Fibroblast of peridontal ligament (primary cell): ENCODE measurements around the gene ZFHX3.

ENCODE experiments used
- DNase-seq: peaks from one replicate; pipeline ENCODE4 v3.0.0-alpha.2; 2010; ENCODE audit errors: extremely low read depth

The ZFHX3 gene

DNA sequence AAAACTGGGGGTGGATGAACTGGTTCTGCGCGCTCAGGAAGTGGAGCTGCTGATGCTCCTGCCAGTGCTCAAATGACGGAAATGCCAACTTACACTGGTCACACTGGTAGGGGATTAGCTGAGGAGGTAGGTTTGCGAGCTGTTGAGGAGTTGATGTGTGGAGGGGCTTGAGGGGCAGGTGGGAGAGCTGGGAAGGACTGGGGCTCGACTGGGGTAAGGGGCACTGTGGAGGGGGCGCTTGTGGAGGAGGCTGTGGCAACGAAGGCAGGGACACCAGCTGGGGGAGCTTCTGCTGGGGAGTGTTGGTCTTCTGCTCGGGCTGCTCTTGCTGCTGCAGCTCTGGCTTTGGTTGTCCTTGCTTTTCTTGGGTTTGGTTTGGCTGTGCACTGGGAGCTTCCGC lies 252.9 kb downstream of the ZFHX3 start:
- DNase-seq = no peak

DNA sequence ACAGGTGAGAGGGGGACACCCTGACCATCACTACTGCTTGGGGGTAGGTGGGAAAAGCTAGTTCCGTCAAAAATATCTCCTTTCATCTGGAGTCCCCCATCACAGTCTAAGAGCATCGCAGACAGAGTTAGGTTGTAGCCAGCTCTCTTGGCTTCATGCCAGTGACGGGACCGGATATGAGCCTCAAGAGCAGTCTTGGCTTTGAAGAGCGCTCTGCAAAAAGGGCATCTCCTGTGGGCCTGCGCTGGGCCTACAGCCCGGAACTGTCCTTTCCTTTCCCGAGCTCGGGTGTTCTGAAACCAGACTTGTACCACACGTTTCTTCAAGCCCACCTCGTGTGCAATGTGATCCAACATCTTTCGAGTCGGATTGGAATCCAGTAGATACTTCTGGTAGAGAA lies 253.6 kb downstream of the ZFHX3 start:
- DNase-seq = no peak

DNA sequence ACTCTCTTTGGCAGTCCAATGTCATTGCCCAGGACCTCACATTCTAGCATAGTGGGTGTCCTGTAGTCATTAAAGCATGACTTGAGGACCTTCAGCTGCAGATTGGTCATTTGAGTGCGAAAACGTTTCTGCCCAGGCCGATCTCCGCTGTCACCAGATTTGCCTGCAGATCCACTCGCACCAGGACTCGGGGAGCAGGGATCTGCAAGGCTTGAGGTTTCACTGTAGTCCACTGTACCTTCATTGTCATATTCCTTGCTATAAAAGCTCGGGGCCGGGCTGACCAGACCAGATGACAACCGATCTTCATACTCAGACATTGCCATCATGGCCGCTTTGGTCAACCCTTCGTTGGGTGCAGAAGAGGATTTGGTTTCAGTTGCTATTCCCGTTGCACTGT lies 254.2 kb downstream of the ZFHX3 start:
- no peak for DNase-seq

DNA sequence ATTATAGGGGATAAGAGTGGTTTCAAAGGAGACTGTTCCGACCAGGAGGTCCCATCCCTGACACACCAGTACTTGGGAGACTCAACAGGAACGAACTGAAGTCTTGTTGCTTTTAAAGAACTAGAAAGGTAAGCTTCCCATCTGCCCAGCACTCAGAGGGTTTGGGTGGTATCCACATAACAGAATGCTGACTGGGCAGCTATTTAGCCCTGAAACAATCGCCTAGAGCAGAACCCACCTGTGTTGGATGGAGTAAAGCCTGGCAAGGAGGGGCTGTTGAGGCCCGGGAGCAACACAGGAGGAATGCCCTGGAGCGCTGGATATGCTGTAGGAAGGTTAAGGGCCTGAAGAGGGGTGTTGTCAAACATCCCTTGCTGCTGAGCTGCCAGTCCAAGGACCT lies 254.9 kb downstream of the ZFHX3 start:
- DNase-seq = no peak

DNA sequence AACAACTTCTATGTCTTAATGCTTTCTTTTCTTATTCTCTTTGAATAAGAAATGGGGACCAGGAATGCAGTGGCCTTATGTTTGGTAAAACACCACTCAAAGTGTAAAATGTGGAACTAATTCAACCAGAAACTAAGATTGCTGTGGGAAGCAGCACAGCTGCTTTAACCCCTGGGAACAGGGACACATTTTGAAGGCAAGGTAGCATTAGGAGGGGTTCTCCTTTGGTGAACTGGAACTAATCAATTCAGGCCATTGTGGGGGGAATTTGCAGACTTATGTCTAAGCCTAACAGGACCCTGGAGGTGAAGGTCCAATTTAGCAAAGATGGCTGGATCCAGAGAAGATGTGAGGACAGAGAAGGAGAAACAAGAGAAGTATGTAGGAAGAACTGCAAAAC lies 256.1 kb downstream of the ZFHX3 start:
- DNase-seq = no peak

DNA sequence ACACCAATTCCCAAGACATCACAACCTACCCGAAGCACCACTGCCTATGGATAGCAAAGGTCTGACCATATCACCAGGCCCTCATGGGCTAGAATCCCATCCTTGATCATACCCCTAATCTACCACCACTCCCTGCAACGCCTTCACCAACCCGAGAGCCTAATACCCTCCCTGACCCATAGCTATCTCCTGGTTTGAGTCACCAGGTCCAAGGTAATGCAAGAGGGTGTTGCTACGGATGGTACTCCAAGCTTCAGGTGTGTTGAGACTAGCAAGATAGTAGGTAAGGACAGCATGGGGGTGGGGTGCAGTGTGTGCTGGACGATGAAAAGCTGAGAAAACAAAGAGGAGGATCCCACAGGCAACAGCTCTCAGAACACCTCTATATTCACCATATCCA lies 258.0 kb downstream of the ZFHX3 start:
- DNase-seq = no peak

DNA sequence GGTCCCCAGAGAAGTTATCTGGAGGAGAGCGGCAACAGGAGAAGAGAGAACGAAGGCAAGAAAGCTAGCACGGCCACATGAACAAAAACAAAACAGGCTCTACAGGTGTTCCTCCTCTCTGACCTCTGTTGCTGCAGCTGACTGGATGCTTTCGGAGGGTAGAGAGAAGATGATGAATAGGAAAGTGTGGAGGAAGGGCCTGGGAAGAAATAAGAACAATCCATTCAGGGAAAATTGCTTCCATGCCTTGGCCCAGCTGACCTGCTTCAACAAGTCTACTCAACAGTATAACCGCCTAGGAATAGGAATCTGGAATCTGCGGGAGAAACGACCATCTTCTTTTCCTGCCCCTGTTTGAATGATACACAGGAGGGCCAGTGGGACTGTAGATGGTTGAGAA lies 258.5 kb downstream of the ZFHX3 start:
- DNase-seq = no peak

DNA sequence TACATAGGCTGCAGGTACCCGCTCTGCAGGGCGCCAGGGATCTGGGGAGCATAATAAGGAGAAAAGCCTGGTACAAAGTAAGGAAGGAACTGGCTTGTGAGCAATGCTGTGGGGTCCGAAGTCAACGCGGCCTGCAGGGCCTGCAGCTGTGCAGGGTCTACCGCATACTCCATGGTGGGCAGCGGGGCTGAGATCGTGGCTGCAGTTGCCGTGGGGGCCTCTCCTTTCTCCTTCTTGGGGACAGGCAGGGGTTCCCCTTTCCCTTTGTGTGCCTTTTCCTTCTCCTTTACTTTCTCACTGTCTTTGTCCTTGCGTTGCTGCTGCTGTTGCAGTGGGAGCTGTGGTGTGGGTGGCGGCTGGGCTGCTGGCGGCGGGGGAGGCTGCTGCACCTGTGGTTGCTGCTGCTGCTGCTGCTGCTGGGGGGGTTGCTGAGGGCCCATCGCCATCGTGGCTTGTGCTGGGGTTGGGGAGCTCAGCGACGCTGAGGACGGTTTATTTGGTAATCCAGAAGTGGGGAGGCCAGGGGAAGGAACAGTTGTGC lies 259.6 kb downstream of the ZFHX3 start:
- DNase-seq = no peak

DNA sequence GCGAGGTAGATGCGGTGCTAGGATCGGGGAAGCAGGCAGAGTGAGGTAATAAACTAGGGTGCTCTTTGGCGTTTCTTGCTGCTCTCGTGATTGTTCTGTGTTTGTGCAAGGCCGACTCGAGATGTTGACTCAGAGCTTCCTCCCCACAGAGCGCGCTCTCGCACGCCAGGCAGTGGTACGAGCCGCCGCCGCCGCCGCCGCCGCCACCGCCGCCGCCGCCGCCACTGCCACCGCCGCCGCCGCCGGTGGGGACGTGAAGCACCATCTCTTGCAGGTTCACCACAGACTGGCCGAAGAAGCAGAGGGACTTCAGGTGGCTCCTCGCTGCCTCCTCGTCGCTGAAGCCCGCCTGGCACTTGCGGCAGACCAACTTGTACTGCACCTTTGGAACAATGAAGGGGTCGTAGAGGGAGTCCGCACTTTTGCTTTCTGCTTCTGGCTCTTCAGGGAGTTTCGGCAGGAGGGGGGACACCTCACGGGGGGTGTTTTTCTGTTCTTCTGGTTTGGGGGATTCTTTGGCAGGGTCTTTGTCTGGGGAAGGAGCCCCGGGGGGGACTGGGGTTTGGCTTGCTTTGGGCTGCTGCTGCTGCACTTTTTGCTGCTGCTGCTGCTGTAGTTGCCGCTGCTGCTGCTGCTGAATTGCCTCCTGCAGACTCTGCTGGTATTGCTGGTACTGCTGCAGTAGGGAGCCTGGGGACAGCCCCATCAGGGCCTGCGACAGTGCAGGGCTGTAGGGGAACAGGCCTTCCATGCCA lies 260.2 kb downstream of the ZFHX3 start:
- peak; percentile 90 for DNase-seq

DNA sequence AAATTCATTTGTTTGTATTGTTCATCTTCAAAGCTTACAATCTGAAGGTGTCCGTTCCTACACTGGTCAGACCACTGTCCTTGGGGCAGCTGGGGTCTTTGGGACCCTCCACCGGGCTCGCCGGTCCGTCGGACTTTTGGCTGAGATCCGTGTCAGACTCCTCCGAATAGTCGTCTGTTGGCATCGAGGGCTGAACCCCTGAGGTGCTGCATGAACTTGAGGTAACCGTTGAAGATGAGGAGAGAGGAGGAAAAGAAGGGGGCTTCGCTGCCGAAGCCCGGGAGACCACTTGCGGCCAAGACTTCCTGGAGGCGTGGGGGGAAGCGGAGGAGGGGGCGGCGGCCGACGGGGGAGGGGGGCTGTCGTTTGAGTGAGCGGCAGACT lies 260.8 kb downstream of the ZFHX3 start:
- no peak for DNase-seq

DNA sequence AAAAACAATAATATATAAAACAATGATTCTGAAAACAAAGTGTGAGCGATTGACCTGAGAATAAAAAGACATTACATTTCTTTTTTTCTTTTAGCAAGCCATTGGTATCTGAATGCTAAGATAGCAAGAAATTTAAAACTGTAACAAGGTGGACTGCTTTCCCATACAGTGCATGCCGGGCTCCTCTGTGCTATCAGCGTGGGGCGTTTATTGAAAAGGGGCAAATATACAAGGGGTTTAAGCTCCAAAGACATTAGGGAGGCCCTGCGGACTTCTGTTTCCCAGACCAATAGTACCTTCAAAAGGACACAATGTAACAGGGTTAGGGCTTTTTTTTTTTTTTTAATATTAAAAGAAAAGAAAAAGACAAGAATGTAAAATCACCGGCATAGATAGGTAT lies 261.3 kb downstream of the ZFHX3 start:
- peak; percentile 36 for DNase-seq

DNA sequence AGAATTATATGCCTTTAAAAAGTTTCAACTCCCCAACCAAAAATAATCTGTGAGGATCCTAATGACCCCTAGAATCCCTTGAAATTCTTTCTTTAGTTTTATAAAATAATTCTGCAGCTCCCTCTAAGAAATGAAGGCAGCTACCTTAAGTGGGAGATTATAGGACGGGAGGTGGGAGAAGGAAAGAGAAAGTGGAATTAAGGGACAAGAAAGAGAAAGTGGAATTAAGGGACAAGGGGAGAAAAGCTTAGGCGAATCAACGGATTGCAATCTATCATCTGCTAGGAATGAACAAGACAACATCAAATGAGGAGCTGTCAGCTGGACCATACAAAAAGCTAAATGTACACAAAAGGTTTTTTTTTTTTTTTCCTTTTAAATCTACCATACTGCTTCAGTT lies 262.0 kb downstream of the ZFHX3 start:
- DNase-seq = peak; percentile 77

DNA sequence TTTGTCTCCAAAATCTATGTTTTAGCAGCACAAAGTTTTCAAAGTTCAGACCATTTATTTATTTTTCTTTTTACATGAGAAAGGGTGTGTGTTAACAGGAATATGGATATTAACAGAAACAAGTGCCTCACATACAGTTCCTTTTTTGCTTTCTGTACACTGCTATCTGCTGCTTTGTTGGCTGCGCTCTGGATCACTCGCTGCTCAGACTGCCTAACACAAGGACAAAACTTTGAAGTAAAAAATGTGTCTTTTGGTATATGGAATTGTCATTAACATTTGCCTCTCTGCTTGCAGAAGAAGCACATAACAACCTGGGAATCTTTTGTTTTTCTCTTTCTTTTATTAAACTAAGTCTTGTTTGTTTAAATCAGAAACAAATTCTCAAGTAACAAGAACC lies 262.8 kb downstream of the ZFHX3 start:
- DNase-seq = peak; percentile 45

DNA sequence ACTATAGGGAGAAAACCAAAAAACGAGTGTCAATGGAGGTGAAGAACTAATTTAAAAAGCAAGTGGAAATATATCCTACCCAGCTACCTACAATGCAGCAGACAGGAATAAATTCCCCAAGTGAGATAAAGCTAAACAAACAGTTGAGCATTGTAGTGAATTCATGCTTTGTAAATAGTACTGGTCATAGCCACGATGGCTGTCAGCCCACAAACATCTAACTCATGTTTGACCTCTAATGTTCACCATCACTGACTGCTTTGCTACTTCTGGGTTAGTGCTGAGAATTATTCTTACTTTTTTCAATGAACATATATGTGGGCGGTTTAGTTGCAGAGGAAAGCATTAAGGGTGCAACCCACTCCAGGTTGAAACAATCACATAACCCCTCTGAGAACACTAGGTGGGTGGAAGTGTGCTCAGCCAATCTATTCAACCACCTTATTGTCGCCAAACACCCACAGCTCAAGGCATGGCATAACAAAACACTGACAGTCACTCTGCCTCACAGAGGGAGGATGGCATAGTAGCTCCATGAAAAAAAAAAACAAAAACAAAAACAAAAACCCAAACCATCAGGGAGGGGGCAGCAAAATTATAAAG lies 264.1 kb downstream of the ZFHX3 start:
- DNase-seq = peak; percentile 41

DNA sequence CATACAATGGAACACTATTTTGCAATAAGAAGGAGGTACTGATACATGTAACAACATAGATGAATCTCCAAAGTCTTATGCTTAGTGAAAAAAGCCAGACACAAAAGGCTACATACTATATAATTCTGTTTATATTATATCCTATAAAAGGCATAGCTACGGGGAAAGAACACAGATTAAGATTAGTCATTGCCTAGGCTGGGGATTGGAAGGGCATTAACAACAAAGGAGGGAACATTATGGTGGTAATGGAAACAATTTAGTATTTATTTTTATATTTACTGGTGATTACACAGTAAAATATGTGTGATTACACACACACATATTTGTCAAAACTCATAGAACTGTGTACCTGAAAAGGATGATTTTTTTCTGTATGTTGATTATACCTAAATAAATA lies 278.1 kb downstream of the ZFHX3 start:
- DNase-seq = no peak

DNA sequence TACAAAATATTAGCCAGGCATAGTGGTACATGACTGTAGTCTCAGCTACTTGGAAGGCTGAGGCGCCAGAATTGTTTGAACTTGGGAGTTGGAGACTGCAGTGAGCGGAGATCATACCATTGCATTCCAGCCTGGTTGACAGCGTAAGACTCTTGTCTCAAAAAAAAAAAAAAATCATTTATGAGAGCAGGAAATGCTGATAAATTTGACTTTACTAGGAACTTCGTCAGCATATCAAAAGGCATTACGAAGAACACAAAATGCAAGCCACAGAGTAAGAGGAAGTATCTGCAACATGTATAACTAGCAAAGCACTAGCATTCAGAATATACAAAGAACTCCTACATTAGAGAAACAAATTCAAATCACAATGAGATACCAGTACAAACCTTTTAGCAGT lies 279.3 kb downstream of the ZFHX3 start:
- no peak for DNase-seq

DNA sequence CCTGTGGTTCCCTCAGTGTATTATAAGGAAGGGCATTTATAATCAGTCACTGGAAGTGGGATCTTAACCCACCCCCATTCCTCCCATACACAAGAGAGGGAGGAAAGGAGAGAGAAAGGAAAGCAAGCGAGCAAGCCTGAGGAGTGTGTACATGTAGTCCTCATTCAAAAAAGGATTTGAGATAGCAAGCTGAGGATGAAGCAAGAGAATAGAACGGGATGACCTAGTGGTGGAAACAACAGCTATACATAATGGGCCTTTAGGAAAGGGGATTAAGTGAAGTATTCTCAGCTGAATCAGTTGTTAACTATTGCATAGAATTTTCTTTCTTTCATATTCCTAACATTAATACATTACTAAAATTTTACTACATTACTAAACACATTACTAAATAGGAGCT lies 281.4 kb downstream of the ZFHX3 start:
- DNase-seq = no peak

DNA sequence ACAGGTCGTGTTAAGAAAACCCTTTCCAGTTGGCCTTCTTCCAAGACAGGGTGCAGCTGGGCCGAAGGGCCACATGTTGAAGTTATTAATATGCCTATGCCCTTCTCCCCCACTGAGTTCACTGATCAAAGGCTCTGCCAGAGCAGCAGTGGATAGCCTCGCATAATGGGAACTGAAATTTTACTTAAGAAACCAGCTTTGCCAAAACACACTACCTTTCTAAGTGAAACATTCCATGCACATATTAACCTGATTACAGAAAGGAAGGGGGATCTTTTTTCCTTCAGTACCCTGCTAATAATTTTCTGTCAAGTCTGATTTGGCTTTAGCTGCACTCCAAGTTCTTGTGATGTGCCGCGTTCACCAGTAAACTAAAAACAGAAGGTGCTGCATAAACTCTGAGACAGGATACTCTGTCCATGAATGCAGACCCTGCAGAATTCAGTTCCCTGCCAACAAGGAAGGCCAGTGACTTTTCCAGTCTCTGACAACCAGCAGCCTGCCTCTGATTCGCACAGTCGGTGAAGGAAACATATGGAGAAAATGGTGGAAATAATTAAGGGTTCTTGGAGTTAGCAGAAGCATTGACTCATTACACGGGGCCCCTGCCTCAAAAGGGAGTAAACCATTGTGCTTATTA lies 283.8 kb downstream of the ZFHX3 start:
- no peak for DNase-seq

DNA sequence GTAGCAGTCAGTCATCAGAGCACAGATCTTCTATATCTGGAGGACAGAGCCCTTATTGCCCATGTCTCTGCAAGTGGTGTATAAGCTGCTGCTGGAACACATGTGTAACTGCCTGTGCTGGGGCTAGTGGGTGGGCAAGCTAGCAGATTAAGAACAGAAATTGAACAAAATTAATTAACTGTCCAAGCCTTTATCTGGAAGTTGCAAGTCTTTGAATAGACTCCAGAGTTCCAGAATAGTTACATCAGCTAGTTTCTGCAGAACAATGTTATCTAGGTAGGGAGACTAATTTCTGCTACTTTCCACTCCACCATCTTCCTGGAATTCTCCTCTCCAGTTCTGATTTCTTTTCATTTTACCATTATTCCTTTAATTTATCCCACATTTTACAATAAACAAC lies 287.3 kb downstream of the ZFHX3 start:
- no peak for DNase-seq

DNA sequence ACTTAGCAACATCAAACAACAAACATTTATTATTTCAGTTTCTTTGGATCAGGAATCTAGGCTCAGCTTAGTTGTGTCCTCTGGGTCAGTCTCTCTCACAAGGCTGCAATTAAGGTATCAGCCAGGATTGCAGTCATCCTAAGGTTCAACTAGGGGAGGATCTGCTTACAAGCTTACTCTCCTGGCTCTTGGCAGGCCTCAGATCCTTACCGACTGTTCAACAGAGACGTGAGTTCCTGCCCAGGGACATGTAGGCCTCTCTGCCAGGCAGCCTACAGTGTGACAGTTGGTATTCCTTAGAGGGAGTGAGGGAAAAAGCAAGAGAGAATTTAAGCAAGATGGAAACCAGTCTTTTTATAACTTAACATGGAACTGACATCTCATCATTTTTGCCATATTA lies 294.0 kb downstream of the ZFHX3 start:
- no peak for DNase-seq

DNA sequence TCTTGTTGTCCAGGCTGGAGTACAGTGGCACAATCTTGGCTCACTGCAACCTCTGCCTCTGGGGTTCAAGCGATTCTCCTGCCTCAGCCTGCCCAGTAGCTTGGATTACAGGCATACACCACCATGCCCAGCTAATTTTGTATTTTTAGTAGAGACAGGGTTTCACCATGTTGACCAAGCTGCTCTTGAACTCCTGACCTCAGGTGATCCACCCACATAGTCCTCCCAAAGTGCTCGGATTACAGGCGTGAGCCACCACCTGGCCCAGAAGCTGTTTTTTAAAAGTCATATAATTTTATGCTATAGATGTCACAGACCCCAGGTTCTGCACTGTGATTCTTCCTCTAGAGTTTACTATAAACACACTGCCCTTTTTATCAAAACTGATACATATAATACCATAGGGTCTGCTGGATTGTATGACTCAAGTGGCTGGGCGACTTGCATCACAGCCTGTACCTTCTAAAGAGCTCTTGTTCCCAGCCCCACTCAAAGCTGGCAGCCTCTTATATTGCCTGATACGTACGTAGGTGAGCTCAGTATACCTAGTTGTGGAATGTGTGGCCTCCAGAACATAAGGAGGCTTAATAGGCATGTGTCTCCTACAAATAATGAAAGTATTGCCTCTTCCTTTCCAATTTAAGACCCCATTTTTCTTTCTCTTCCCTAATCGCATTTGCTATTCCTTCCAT lies 295.8 kb downstream of the ZFHX3 start:
- no peak for DNase-seq

DNA sequence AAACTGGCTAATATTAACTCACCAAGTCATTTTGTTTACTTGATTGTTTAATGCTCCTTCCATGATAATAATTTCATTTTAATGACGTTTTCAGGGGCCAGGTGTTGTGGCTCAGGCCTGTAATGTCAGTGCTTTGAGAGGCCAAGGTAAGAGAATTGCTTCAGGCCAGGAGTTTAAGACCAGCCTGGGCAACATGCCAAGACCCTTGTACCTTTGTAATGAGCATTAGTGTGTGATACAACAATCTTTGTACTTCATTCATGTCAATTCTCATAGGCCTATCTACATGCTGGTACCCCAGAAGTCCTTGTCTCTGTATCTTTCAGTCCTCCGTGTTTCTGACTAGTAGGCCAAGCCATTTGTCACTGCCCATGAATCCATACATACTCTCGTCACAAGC lies 296.9 kb downstream of the ZFHX3 start:
- no peak for DNase-seq

DNA sequence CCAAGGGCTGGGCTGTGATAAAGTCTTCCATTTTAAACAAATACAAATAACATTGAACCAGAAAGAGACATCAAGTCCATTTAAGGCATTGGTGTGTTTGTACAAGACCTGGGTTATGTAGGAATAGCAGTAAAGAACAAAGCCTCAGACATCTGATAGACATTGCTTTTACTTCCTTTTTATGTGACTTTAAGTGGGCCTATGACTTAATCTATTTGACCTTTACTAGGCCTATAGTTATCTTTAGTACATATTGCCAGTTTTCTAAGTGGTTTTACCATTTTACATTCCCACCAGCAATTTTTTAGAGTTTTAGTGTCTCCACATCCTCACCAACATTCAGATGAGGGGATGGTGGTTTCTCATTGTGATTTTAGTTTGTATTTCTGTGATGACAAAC lies 298.8 kb downstream of the ZFHX3 start:
- DNase-seq = no peak
